GM11168 (cell line): ENCODE measurements around the gene LCMT1.
"Not testable (repeated sequence)": the region's sequence is repeated elsewhere in the genome, so short reads cannot be mapped to it uniquely, and the experiment has no call there.

ENCODE experiments used
- in situ Hi-C: fragments of 300-500 bp; cut with MboI; formaldehyde crosslinking; loops from one replicate; pipeline ENCODE4 v1.12.0; 2022; ENCODE audit warnings: low sequenced_read_pairs; ENCODE audit not compliant: unreplicated experiment

LCMT1 gene

GRCh38 chr16:25135254-25135878, 23.8 kb downstream of the LCMT1 start:
- in situ Hi-C loops, result no loop called here

- in situ Hi-C loops, result no loop called here
Measured at GRCh38 chr16:25138130-25138529, 26.6 kb downstream of the LCMT1 start.

- in situ Hi-C loops, result no loop called here
Measured at GRCh38 chr16:25140459-25140858, 28.9 kb downstream of the LCMT1 start.

- in situ Hi-C loops, result no loop called here
Measured at GRCh38 chr16:25141648-25142047, 30.1 kb downstream of the LCMT1 start.

GRCh38 chr16:25143928-25144327, 32.4 kb downstream of the LCMT1 start:
- in situ Hi-C loops, result no loop called here

GRCh38 chr16:25148568-25149215, 37.1 kb downstream of the LCMT1 start:
- in situ Hi-C loops, result no loop called here

GRCh38 chr16:25151996-25152395, 40.5 kb downstream of the LCMT1 start:
- in situ Hi-C loops, result no loop called here

- in situ Hi-C loops, result no loop called here
Measured at GRCh38 chr16:25155553-25156460, 44.3 kb downstream of the LCMT1 start.

GRCh38 chr16:25157271-25157875, 45.8 kb downstream of the LCMT1 start:
- in situ Hi-C loops, result no loop called here

- in situ Hi-C loops, result no loop called here
Measured at GRCh38 chr16:25158401-25158800, 46.9 kb downstream of the LCMT1 start.

GRCh38 chr16:25161753-25162367, 50.3 kb downstream of the LCMT1 start:
- in situ Hi-C loops, result no loop called here

- in situ Hi-C loops, result no loop called here
Measured at GRCh38 chr16:25163683-25164082, 52.1 kb downstream of the LCMT1 start.

- in situ Hi-C loops, result no loop called here
Measured at GRCh38 chr16:25165284-25165683, 53.7 kb downstream of the LCMT1 start.

- in situ Hi-C loops, result not testable (repeated sequence)
Measured at GRCh38 chr16:25167920-25168319, 56.4 kb downstream of the LCMT1 start.

- in situ Hi-C loops, result no loop called here
Measured at GRCh38 chr16:25171390-25171789, 59.8 kb downstream of the LCMT1 start.

GRCh38 chr16:25172831-25173230, 61.3 kb downstream of the LCMT1 start:
- in situ Hi-C loops, result no loop called here

GRCh38 chr16:25174285-25174684, 62.7 kb downstream of the LCMT1 start:
- in situ Hi-C loops, result no loop called here

- in situ Hi-C loops, result no loop called here
Measured at GRCh38 chr16:25176136-25176535, 64.6 kb downstream of the LCMT1 start.

- in situ Hi-C loops, result no loop called here
Measured at GRCh38 chr16:25177512-25177830, 65.9 kb downstream of the LCMT1 start.
